Neutrophil (primary cell): ENCODE data around the gene CBY1.
A peak's percentile ranks its signal among the peaks of the same experiment; 100 is the strongest.

Source experiments
- H3K27ac ChIP-seq: fragments of 200-600 bp; sonication (generic); 2 replicates; pipeline ENCODE4 v1.5.1; 2016; ENCODE audit warnings: mild to moderate bottlenecking, moderate library complexity
- H3K27me3 ChIP-seq: fragments of 200-600 bp; sonication (generic); 2 replicates; pipeline ENCODE4 v1.6.0; 2016; ENCODE audit warnings: mild to moderate bottlenecking
- H3K36me3 ChIP-seq: fragments of 200-600 bp; sonication (generic); 2 replicates; pipeline ENCODE4 v1.5.1; 2017
- H3K4me1 ChIP-seq, 2 experiments: fragments of 200-600 bp in 1 of 2; sonication (generic) in 1 of 2; 1 replicate in 1 of 2; 2 replicates in 1 of 2; pipeline versions ENCODE4 v1.5.1 to v1.6.1; 2013 to 2016; ENCODE audit warnings: low read depth in 1 of 2, low read length in 1 of 2, mild to moderate bottlenecking in 1 of 2, moderate library complexity in 1 of 2; ENCODE audit not compliant: control insufficient read depth in 1 of 2, insufficient read depth in 1 of 2
- H3K4me3 ChIP-seq, 2 experiments: fragments of 200-600 bp in 1 of 2; sonication (generic) in 1 of 2; 1 replicate in 1 of 2; 2 replicates in 1 of 2; pipeline ENCODE4 v1.5.1; 2013 to 2016; ENCODE audit warnings: low read depth in 1 of 2, low read length in 1 of 2, mild to moderate bottlenecking in 1 of 2, moderate library complexity in 1 of 2
- H3K9me3 ChIP-seq: fragments of 200-600 bp; sonication (generic); 2 replicates; pipeline ENCODE4 v1.5.1; 2016
- CTCF ChIP-seq: fragments of 200-600 bp; sonication (generic); IDR thresholded peaks from 2 replicates; pipeline ENCODE4 v1.5.1; 2016; ENCODE audit warnings: antibody characterized with exemption

The CBY1 gene

GRCh38 chr22:38653741-38654140, 2.7 kb upstream of the CBY1 start:
- peaks cover 13 to 17% of the 10 kb centered on the region in 2 experiments for H3K4me1 ChIP-seq
- no peaks in the 10 kb centered on the region for H3K9me3 ChIP-seq
- H3K27me3 ChIP-seq: no peaks in the 10 kb centered on the region
- H3K4me3 ChIP-seq: no peak overlapping the region
- H3K36me3 ChIP-seq: no peaks in the 10 kb centered on the region
- H3K27ac ChIP-seq: no peak overlapping the region
- TF ChIP-seq CTCF: no peak

- no peaks in the 10 kb centered on the region for H3K27me3 ChIP-seq
- no peak for TF ChIP-seq CTCF
- peaks cover 13 to 17% of the 10 kb centered on the region in 2 experiments for H3K4me1 ChIP-seq
These were observed 751 bp upstream of the CBY1 start for GRCh38 chr22:38655519-38656255.

GRCh38 chr22:38657045-38657909, 839 bp downstream of the CBY1 start:
- Histone ChIP-seq H3K4me1 (peaks cover 13 to 17% of the 10 kb centered on the region in 2 experiments), H3K36me3 (no peaks in the 10 kb centered on the region), H3K27me3 (no peaks in the 10 kb centered on the region), H3K27ac (peak overlapping the region; percentile 86), H3K9me3 (no peaks in the 10 kb centered on the region), H3K4me3 (peak overlapping the region; percentile 78 to 95)
- no peak for TF ChIP-seq CTCF

More at GRCh38 chr22:38655519-38656255, 751 bp upstream of the CBY1 start:
- Histone ChIP-seq H3K9me3 (no peaks in the 10 kb centered on the region), H3K27ac (peak overlapping the region; percentile 86), H3K36me3 (no peaks in the 10 kb centered on the region), H3K4me3 (peak overlapping the region; percentile 78 to 95)

- TF ChIP-seq CTCF: no peak
- Histone ChIP-seq H3K4me3 (no peak overlapping the region), H3K27ac (no peak overlapping the region), H3K36me3 (peaks cover 22% of the 10 kb centered on the region), H3K9me3 (no peaks in the 10 kb centered on the region), H3K27me3 (no peaks in the 10 kb centered on the region), H3K4me1 (no peaks in the 10 kb centered on the region)
These were observed 18.4 kb downstream of the CBY1 start for GRCh38 chr22:38674888-38675287.

- TF ChIP-seq CTCF: no peak
These were observed 19.4 kb downstream of the CBY1 start for GRCh38 chr22:38675833-38676232.

More at GRCh38 chr22:38675833-38676232, 19.4 kb downstream of the CBY1 start:
- no peaks in the 10 kb centered on the region for H3K9me3 ChIP-seq
- no peaks in the 10 kb centered on the region for H3K4me1 ChIP-seq
- peaks cover 19% of the 10 kb centered on the region for H3K36me3 ChIP-seq
- H3K4me3 ChIP-seq: no peak overlapping the region
- no peaks in the 10 kb centered on the region for H3K27me3 ChIP-seq
- H3K27ac ChIP-seq: no peak overlapping the region
